Esophagus muscularis mucosa (tissue), 4 donors: Measurements from ENCODE around the gene ST6GAL2. TPM values are rescaled to one million over a fixed set of nuclear protein-coding genes. Genes with fewer than 3 reads are reported as not detected.

Source experiments
- DNase-seq: peaks from one replicate; pipeline ENCODE4 v3.0.0-alpha.2; 2017; ENCODE audit errors: extremely low spot score
- H3K27ac ChIP-seq, 4 donors: fragments of 200-600 bp; sonication (generic); replicated peaks in 1 of 4; 1 replicate in 3 of 4; 2 replicates in 1 of 4; pipeline ENCODE4 v1.5.1; 2016 to 2019; ENCODE audit warnings: mild to moderate bottlenecking in 1 of 4
- H3K27me3 ChIP-seq, 4 donors: fragments of 200-600 bp; sonication (generic); one replicate each; pipeline versions ENCODE4 v1.5.1 to v1.6.0; 2016 to 2019
- H3K36me3 ChIP-seq, 4 donors: fragments of 200-600 bp; sonication (generic); one replicate each; pipeline ENCODE4 v1.5.1; 2016 to 2019
- H3K4me1 ChIP-seq, 4 donors: fragments of 200-600 bp; sonication (generic); one replicate each; pipeline ENCODE4 v1.5.1; 2016 to 2019
- H3K4me3 ChIP-seq, 4 donors: fragments of 200-600 bp; sonication (generic); 1 replicate in 2 of 4; 2 replicates in 2 of 4; pipeline ENCODE4 v1.5.1; 2016 to 2019; ENCODE audit warnings: mild to moderate bottlenecking in 4 of 4, moderate library complexity in 1 of 4
- H3K9me3 ChIP-seq, 4 donors: fragments of 200-600 bp; sonication (generic); 1 replicate in 3 of 4; 2 replicates in 1 of 4; pipeline ENCODE4 v1.5.1; 2016 to 2019
- CTCF ChIP-seq, 3 experiments: fragments of 200-600 bp in 2 of 3; fragments of 450-650 bp in 1 of 3; sonication (generic) in 2 of 3; IDR thresholded peaks; one replicate each; pipeline ENCODE4 v1.5.1; 2017 to 2019; ENCODE audit warnings: antibody characterized with exemption in 3 of 3, mild to moderate bottlenecking in 2 of 3, moderate library complexity in 1 of 3
- EP300 ChIP-seq: sonication (generic); formaldehyde crosslinking; IDR thresholded peaks from one replicate; pipeline ENCODE4 v1.6.1; 2017; ENCODE audit warnings: antibody characterized with exemption
- POLR2A ChIP-seq: fragments of 450-650 bp; IDR thresholded peaks from one replicate; pipeline ENCODE4 v1.6.1; 2017; ENCODE audit warnings: antibody characterized with exemption, moderate library complexity, mild to moderate bottlenecking, low read depth
- POLR2AphosphoS5 ChIP-seq, 2 donors: sonication (generic); formaldehyde crosslinking; IDR thresholded peaks; one replicate each; pipeline ENCODE4 v1.6.1; 2017; ENCODE audit warnings: antibody characterized with exemption in 2 of 2
- WGBS: methylation state at CpG from one replicate; pipeline ENCODE4 v1.1.5; 2018; 5-methylcytosine and 5-hydroxymethylcytosine counted together
- intact Hi-C: fragments of 100-400 bp; cut with DNase I; formaldehyde crosslinking; loops from one replicate; pipeline ENCODE4 v1.15.1; 2023
- total RNA-seq, 4 donors: library from RNA; depleted of rRNA; stranded (reverse); fragments of >200 nt; gene quantifications; one replicate each; pipeline versions ENCODE4 v1.1.0 to v1.2.1, GENCODE V29; 2016

The ST6GAL2 gene
- total RNA-seq, 4 donors from 2014 or later, result 3.6 to 20.9 (median 7.5) TPM

- WGBS, result 33% methylated on average over 3 of the region's 3 CpGs
- peaks cover 0 to 38% (median 30%) of the 10 kb centered on the region in 4 donors for H3K4me1 ChIP-seq
Measured at GRCh38 chr2:106866641-106867040, 19.3 kb downstream of the ST6GAL2 start.

GRCh38 chr2:106864051-106864450 is 21.9 kb downstream of the ST6GAL2 start:
- Histone ChIP-seq H3K4me3 (no peak overlapping the region), H3K9me3 (peaks cover 0 to 2% (median 0%) of the 10 kb centered on the region in 4 donors), H3K4me1 (peaks cover 0 to 38% (median 31%) of the 10 kb centered on the region in 4 donors), H3K27ac (no peak overlapping the region), H3K36me3 (no peaks in the 10 kb centered on the region), H3K27me3 (no peaks in the 10 kb centered on the region)
- TF ChIP-seq CTCF (IDR thresholded peaks at IDR 0.05) (no peak), POLR2AphosphoS5 (IDR thresholded peaks at IDR 0.05) (no peak), POLR2A (no peak), EP300 (no peak)
- intact Hi-C loops, result no loop called here
- WGBS, result 93% methylated on average over 2 of the region's 2 CpGs
- no peak for DNase-seq

More at GRCh38 chr2:106866641-106867040, 19.3 kb downstream of the ST6GAL2 start:
- no peak for TF ChIP-seq CTCF (IDR thresholded peaks at IDR 0.05)
- TF ChIP-seq POLR2AphosphoS5 (IDR thresholded peaks at IDR 0.05), result no peak
- no peak for TF ChIP-seq POLR2A
- H3K36me3 ChIP-seq, result no peaks in the 10 kb centered on the region
- no peaks in the 10 kb centered on the region for H3K27me3 ChIP-seq
- no peaks in the 10 kb centered on the region for H3K9me3 ChIP-seq
- no peak overlapping the region for H3K4me3 ChIP-seq
- H3K27ac ChIP-seq, result no peak overlapping the region
- intact Hi-C loops, result no loop called here
- no peak for DNase-seq

- Histone ChIP-seq H3K27me3 (no peaks in the 10 kb centered on the region), H3K4me1 (peaks cover 0 to 38% (median 31%) of the 10 kb centered on the region in 4 donors), H3K9me3 (peaks cover 0 to 9% (median 2%) of the 10 kb centered on the region in 4 donors), H3K27ac (peak overlapping the region; percentile 20 to 58 (median 48)), H3K36me3 (no peaks in the 10 kb centered on the region), H3K4me3 (no peak overlapping the region)
- intact Hi-C loops, result no loop called here
- WGBS, result 56% methylated on average over 8 of the region's 8 CpGs
- no peak for TF ChIP-seq EP300
- no peak for TF ChIP-seq POLR2A
- TF ChIP-seq CTCF (IDR thresholded peaks at IDR 0.05), result peak; percentile 9 to 25 (median 15)
- no peak for DNase-seq
Measured at GRCh38 chr2:106863387-106863786, 22.6 kb downstream of the ST6GAL2 start.

DNA sequence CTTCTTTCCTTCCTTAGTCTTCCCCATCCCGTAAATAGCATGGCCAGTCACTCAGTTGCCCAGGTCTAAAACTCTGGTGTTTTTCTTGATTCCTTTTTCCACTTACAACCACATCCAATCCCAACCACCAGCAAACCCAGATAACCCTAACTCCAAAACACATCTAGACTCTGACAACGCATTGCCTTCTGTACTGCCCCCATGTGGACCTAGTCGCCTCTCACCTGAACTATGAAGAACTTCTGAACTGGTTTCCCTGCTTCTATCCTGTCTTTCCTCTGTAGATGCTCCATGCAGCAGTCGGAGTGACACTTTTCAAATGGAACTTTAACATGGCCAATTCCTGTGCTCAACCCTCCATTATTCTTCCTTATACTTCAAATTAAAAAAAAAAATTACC is 26.5 kb downstream of the ST6GAL2 start:
- WGBS, result 94% methylated on average over 4 of the region's 4 CpGs
- TF ChIP-seq EP300 (no peak), POLR2A (no peak), CTCF (IDR thresholded peaks at IDR 0.05) (no peak), POLR2AphosphoS5 (IDR thresholded peaks at IDR 0.05) (no peak)
- H3K9me3 ChIP-seq, result peaks cover 0 to 9% (median 2%) of the 10 kb centered on the region in 4 donors
- intact Hi-C loops, result no loop called here
- DNase-seq, result no peak
- no peak overlapping the region for H3K4me3 ChIP-seq
- H3K27ac ChIP-seq, result no peak overlapping the region
- H3K36me3 ChIP-seq, result no peaks in the 10 kb centered on the region
- H3K27me3 ChIP-seq, result no peaks in the 10 kb centered on the region
- H3K4me1 ChIP-seq, result peaks cover 0 to 22% (median 13%) of the 10 kb centered on the region in 4 donors

GRCh38 chr2:106858810-106859209 is 27.2 kb downstream of the ST6GAL2 start:
- Histone ChIP-seq H3K36me3 (no peaks in the 10 kb centered on the region), H3K4me3 (no peak overlapping the region), H3K4me1 (peaks cover 0 to 25% (median 13%) of the 10 kb centered on the region in 4 donors), H3K27me3 (no peaks in the 10 kb centered on the region), H3K9me3 (peaks cover 0 to 9% (median 2%) of the 10 kb centered on the region in 4 donors), H3K27ac (no peak overlapping the region)
- TF ChIP-seq CTCF (IDR thresholded peaks at IDR 0.05), result no peak
- TF ChIP-seq POLR2AphosphoS5 (IDR thresholded peaks at IDR 0.05), result no peak
- TF ChIP-seq POLR2A, result no peak
- TF ChIP-seq EP300, result no peak
- WGBS, result 81% methylated on average over 2 of the region's 2 CpGs
- no peak for DNase-seq
- intact Hi-C loops, result no loop called here
